GM12878 (cell line): ENCODE measurements around the gene MED13. TPM values are rescaled to one million over a fixed set of nuclear protein-coding genes. Genes with fewer than 3 reads are reported as not detected.

Experiments used
- BHLHE40 ChIP-seq, 2 experiments: fragments of 450-650 bp in 1 of 2; IDR thresholded peaks; 2 replicates each; pipeline ENCODE4 v1.6.1; 2011 to 2017; ENCODE audit warnings: low read depth in 2 of 2, borderline replicate concordance in 1 of 2, improper control_type of control experiment in 1 of 2, low read length in 1 of 2, mild to moderate bottlenecking in 1 of 2
- KAT2A ChIP-seq: conservative IDR thresholded peaks from 2 replicates; pipeline ENCODE4 v1.6.1; 2011; ENCODE audit warnings: low read depth, low read length; ENCODE audit not compliant: control insufficient read depth
- NKRF ChIP-seq: fragments of 450-650 bp; conservative IDR thresholded peaks from 2 replicates; pipeline ENCODE4 v1.6.1; 2017; ENCODE audit warnings: mild to moderate bottlenecking, moderate library complexity
- PBX3 ChIP-seq: IDR thresholded peaks from 2 replicates; pipeline ENCODE4 v1.6.1; 2011; ENCODE audit warnings: mild to moderate bottlenecking, low read depth, low read length, moderate library complexity; ENCODE audit not compliant: insufficient replicate concordance
- STAT1 ChIP-seq: fragments of 450-650 bp; conservative IDR thresholded peaks from 2 replicates; pipeline ENCODE4 v1.6.1; 2014; ENCODE audit warnings: antibody characterized with exemption, mild to moderate bottlenecking
- polyA plus RNA-seq, 11 experiments: library from polyadenylated mRNA; depleted of rRNA in 4 of 11; unstranded in 6 of 11; stranded (reverse) in 5 of 11; fragments of >200 nt; fragmentation: Nextera tagmentation in 4 of 11; fragmentation: Illumina TruSeq in 1 of 11; extraction: Ambion mirVana in 4 of 11; extraction: Trizol in 1 of 11; gene quantifications; 1 replicate in 1 of 11; 2 replicates in 10 of 11; pipeline versions ENCODE4 v1.2.1 to v1.2.3, GENCODE V29; 2011 to 2016; ENCODE audit warnings: inconsistent platforms in 2 of 11, missing spikeins in 2 of 11, low read depth in 1 of 11
- total RNA-seq, 4 experiments: library from RNA; depleted of rRNA in 3 of 4; stranded (reverse); fragments of >200 nt in 3 of 4; fragmentation: Illumina TruSeq in 1 of 4; extraction: Trizol in 1 of 4; gene quantifications; 2 replicates each; pipeline versions ENCODE4 v1.2.1 to v1.2.3, GENCODE V29; 2013 to 2021
- TF ChIP-seq, protein P1 (sequence below): IDR thresholded peaks from 2 replicates; pipeline ENCODE4 v1.6.1; 2011; ENCODE audit warnings: borderline replicate concordance, low read depth, mild to moderate bottlenecking, moderate library complexity, mixed read lengths, low read length; ENCODE audit not compliant: insufficient read depth; ENCODE audit errors: extremely low read length
- TF ChIP-seq, protein P2 (sequence below): IDR thresholded peaks from 2 replicates; pipeline ENCODE4 v1.6.1; 2011; ENCODE audit warnings: low read depth, low read length, improper control_type of control experiment, borderline replicate concordance

Gene MED13
- total and polyA plus RNA-seq, 10 of the 15 experiments (the other 5 are each of a cell fraction or from before 2014, with no cell fraction given) = 4.6 to 49.7 (median 21.3) TPM

- TF ChIP-seq NKRF = no peak
- no peak for TF ChIP-seq BHLHE40 (IDR thresholded peaks at IDR 0.05; ENCODE audit: borderline replicate concordance in 1 of 2, low read depth in 2 of 2, low read length in 1 of 2)
- TF ChIP-seq PBX3 = no peak
- no peak for TF ChIP-seq STAT1
- TF ChIP-seq, protein P1, sequence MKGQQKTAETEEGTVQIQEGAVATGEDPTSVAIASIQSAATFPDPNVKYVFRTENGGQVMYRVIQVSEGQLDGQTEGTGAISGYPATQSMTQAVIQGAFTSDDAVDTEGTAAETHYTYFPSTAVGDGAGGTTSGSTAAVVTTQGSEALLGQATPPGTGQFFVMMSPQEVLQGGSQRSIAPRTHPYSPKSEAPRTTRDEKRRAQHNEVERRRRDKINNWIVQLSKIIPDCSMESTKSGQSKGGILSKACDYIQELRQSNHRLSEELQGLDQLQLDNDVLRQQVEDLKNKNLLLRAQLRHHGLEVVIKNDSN = no peak
- TF ChIP-seq, protein P2, sequence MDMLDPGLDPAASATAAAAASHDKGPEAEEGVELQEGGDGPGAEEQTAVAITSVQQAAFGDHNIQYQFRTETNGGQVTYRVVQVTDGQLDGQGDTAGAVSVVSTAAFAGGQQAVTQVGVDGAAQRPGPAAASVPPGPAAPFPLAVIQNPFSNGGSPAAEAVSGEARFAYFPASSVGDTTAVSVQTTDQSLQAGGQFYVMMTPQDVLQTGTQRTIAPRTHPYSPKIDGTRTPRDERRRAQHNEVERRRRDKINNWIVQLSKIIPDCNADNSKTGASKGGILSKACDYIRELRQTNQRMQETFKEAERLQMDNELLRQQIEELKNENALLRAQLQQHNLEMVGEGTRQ = no peak
- TF ChIP-seq KAT2A = no peak
Observed at GRCh38 chr17:62101090-62101489, 36.0 kb upstream of the MED13 start (continued).
